Gastroesophageal sphincter (tissue), 4 donors: ENCODE measurements around the gene NAXE. TPM values are rescaled to one million over a fixed set of nuclear protein-coding genes. Genes with fewer than 3 reads are reported as not detected.

Experiments used
- ATAC-seq: fragments of 150-250 bp; one replicate; pipeline ENCODE4 v1.9.1; 2016; ENCODE audit warnings: mild to moderate bottlenecking, moderate library complexity
- H3K27ac ChIP-seq, 4 donors: fragments of 200-600 bp; sonication (generic) in 3 of 4; 1 replicate in 3 of 4; 2 replicates in 1 of 4; pipeline ENCODE4 v1.5.1; 2016 to 2019
- H3K27me3 ChIP-seq: fragments of 200-600 bp; sonication (generic); one replicate; pipeline ENCODE4 v1.5.1; 2019
- H3K36me3 ChIP-seq, 2 donors: fragments of 200-600 bp; sonication (generic); one replicate each; pipeline ENCODE4 v1.5.1; 2019; ENCODE audit warnings: control low read depth in 1 of 2
- H3K4me1 ChIP-seq, 3 donors: fragments of 200-600 bp; sonication (generic); 1 replicate in 2 of 3; 2 replicates in 1 of 3; pipeline ENCODE4 v1.5.1; 2016 to 2019; ENCODE audit warnings: control low read depth in 2 of 3
- H3K4me3 ChIP-seq, 2 donors: fragments of 200-600 bp; sonication (generic); one replicate each; pipeline ENCODE4 v1.5.1; 2019; ENCODE audit warnings: mild to moderate bottlenecking in 1 of 2, moderate library complexity in 1 of 2
- H3K9me3 ChIP-seq, 3 donors: fragments of 200-600 bp; sonication (generic); one replicate each; pipeline ENCODE4 v1.5.1; 2017 to 2019; ENCODE audit warnings: control low read depth in 2 of 3
- CTCF ChIP-seq, 4 experiments: fragments of 200-600 bp in 2 of 4; fragments of 450-650 bp in 2 of 4; sonication (generic) in 1 of 4; IDR thresholded peaks; one replicate each; pipeline ENCODE4 v1.5.1; 2017 to 2019; ENCODE audit warnings: antibody characterized with exemption in 4 of 4, mild to moderate bottlenecking in 2 of 4, moderate library complexity in 2 of 4
- EP300 ChIP-seq: sonication (generic); formaldehyde crosslinking; IDR thresholded peaks from one replicate; pipeline ENCODE4 v1.6.1; 2017; ENCODE audit warnings: antibody characterized with exemption, mild to moderate bottlenecking
- POLR2A ChIP-seq, 2 donors: fragments of 450-650 bp; IDR thresholded peaks; one replicate each; pipeline ENCODE4 v1.6.1; 2017; ENCODE audit warnings: antibody characterized with exemption in 2 of 2, mild to moderate bottlenecking in 2 of 2, moderate library complexity in 1 of 2
- POLR2AphosphoS5 ChIP-seq: sonication (generic); formaldehyde crosslinking; IDR thresholded peaks from one replicate; pipeline ENCODE4 v1.6.1; 2017; ENCODE audit warnings: antibody characterized with exemption
- WGBS, 2 donors: methylation state at CpG; one replicate each; pipeline ENCODE4 v1.1.5; 2018; ENCODE audit warnings: low coverage in 1 of 2; 5-methylcytosine and 5-hydroxymethylcytosine counted together
- total RNA-seq, 4 donors: library from RNA; depleted of rRNA; stranded (reverse); fragments of >200 nt; gene quantifications; one replicate each; pipeline ENCODE4 v1.1.0, GENCODE V29; 2016

The NAXE gene
- total RNA-seq, 4 donors from 2014 or later: 65.1 to 93.6 (median 73.4) TPM

GRCh38 chr1:156565519-156565918, 26.1 kb upstream of the NAXE start:
- no peak for ATAC-seq
- Histone ChIP-seq H3K27me3 (no peaks in the 10 kb centered on the region), H3K36me3 (no peaks in the 10 kb centered on the region), H3K4me1 (peaks cover 0 to 5% (median 0%) of the 10 kb centered on the region in 3 donors), H3K4me3 (no peak overlapping the region), H3K9me3 (no peaks in the 10 kb centered on the region), H3K27ac (no peak overlapping the region)
- 79% methylated on average over 2 of the region's 2 CpGs; no CpG with 5 or more reads in 1 of the 2 donors for WGBS, 2 donors
- no peak for TF ChIP-seq EP300
- no peak for TF ChIP-seq POLR2A (IDR thresholded peaks at IDR 0.05)
- TF ChIP-seq POLR2AphosphoS5: no peak
- no peak for TF ChIP-seq CTCF (IDR thresholded peaks at IDR 0.05)

GRCh38 chr1:156566436-156566835, 25.1 kb upstream of the NAXE start:
- no peaks in the 10 kb centered on the region for H3K36me3 ChIP-seq
- 76 to 100% methylated on average over 3 to 4 of the region's 4 CpGs for WGBS, 2 donors
- TF ChIP-seq POLR2A (IDR thresholded peaks at IDR 0.05) (no peak), EP300 (no peak), CTCF (IDR thresholded peaks at IDR 0.05) (no peak), POLR2AphosphoS5 (no peak)
- no peak overlapping the region for H3K27ac ChIP-seq
- H3K4me3 ChIP-seq: no peak overlapping the region
- H3K4me1 ChIP-seq: peaks cover 0 to 5% (median 0%) of the 10 kb centered on the region in 3 donors
- no peaks in the 10 kb centered on the region for H3K9me3 ChIP-seq
- H3K27me3 ChIP-seq: peaks cover 4% of the 10 kb centered on the region
- ATAC-seq: no peak

GRCh38 chr1:156571261-156571852, 20.2 kb upstream of the NAXE start:
- Histone ChIP-seq H3K4me1 (peaks cover 0 to 20% (median 6%) of the 10 kb centered on the region in 3 donors), H3K4me3 (no peak overlapping the region), H3K9me3 (no peaks in the 10 kb centered on the region), H3K36me3 (no peaks in the 10 kb centered on the region), H3K27me3 (peaks cover 12% of the 10 kb centered on the region), H3K27ac (no peak overlapping the region)
- WGBS, 2 donors: 5 to 6% methylated on average over 3 to 4 of the region's 4 CpGs
- TF ChIP-seq POLR2A (IDR thresholded peaks at IDR 0.05) (no peak), POLR2AphosphoS5 (no peak), CTCF (IDR thresholded peaks at IDR 0.05) (no peak), EP300 (no peak)
- ATAC-seq: no peak

GRCh38 chr1:156571919-156572662, 19.5 kb upstream of the NAXE start, which contains the start of gene IQGAP3:
TSS of gene IQGAP3 (minus strand) at chr1:156572565. CDS start at chr1:156572529, 36 bp downstream.
- Histone ChIP-seq H3K27me3 (peaks cover 12% of the 10 kb centered on the region), H3K4me3 (peak within 1 kb of the TSS in 1 of 2 donors; percentile 44), H3K27ac (no peak within 1 kb of the TSS), H3K4me1 (peaks cover 0 to 20% (median 6%) of the 10 kb centered on the region in 3 donors), H3K9me3 (no peaks in the 10 kb centered on the region), H3K36me3 (no peaks in the 10 kb centered on the region)
- TF ChIP-seq POLR2A (IDR thresholded peaks at IDR 0.05) (no peak), POLR2AphosphoS5 (peak; percentile 62)
- 0% methylated on average over 13 of the region's 38 CpGs; no CpG with 5 or more reads in 1 of the 2 donors for WGBS, 2 donors
- peak; percentile 93 for ATAC-seq

- Histone ChIP-seq H3K9me3 (no peaks in the 10 kb centered on the region), H3K4me1 (peaks cover 0 to 20% (median 6%) of the 10 kb centered on the region in 3 donors), H3K36me3 (no peaks in the 10 kb centered on the region), H3K4me3 (peak overlapping the region in 1 of 2 donors; percentile 44), H3K27me3 (peaks cover 12% of the 10 kb centered on the region), H3K27ac (no peak overlapping the region)
- WGBS, 2 donors: 16 to 29% methylated on average over 3 to 5 of the region's 10 CpGs
- TF ChIP-seq CTCF (IDR thresholded peaks at IDR 0.05): no peak
- ATAC-seq: no peak
Measured at GRCh38 chr1:156572663-156573018, 18.9 kb upstream of the NAXE start.
